Karpas-422 (cell line): ENCODE results near the gene RSF1. TPM values are rescaled to one million over a fixed set of nuclear protein-coding genes. Genes with fewer than 3 reads are reported as not detected.

Source experiments
- DNase-seq: peaks from one replicate; pipeline ENCODE4 v3.0.0-alpha.2; 2015
- H2AFZ ChIP-seq: fragments of 200-600 bp; sonication (generic); 2 replicates; pipeline ENCODE4 v1.6.1; 2014; ENCODE audit warnings: antibody characterized with exemption, low read length, mixed read lengths
- H3K27ac ChIP-seq: fragments of 200-600 bp; sonication (generic); 2 replicates; pipeline ENCODE4 v1.5.1; 2014; ENCODE audit warnings: mild to moderate bottlenecking, low read length, moderate library complexity
- H3K27me3 ChIP-seq: fragments of 200-600 bp; sonication (generic); 2 replicates; pipeline ENCODE4 v1.6.1; 2014; ENCODE audit warnings: low read length, mixed read lengths
- H3K36me3 ChIP-seq: fragments of 200-600 bp; sonication (generic); 2 replicates; pipeline ENCODE4 v1.6.1; 2014; ENCODE audit warnings: low read length, mixed read lengths; ENCODE audit not compliant: insufficient read depth
- H3K4me1 ChIP-seq: fragments of 200-600 bp; sonication (generic); 2 replicates; pipeline ENCODE4 v1.6.1; 2014; ENCODE audit warnings: mild to moderate bottlenecking, low read length, mixed read lengths
- H3K4me2 ChIP-seq: fragments of 200-600 bp; sonication (generic); 2 replicates; pipeline ENCODE4 v1.6.1; 2014; ENCODE audit warnings: low read length, low read depth, mild to moderate bottlenecking; ENCODE audit not compliant: poor library complexity, severe bottlenecking
- H3K4me3 ChIP-seq: fragments of 200-600 bp; sonication (generic); 2 replicates; pipeline ENCODE4 v1.5.1; 2014; ENCODE audit warnings: mild to moderate bottlenecking, antibody characterized with exemption, low read length, mixed read lengths
- H3K79me2 ChIP-seq: fragments of 200-600 bp; sonication (generic); 2 replicates; pipeline ENCODE4 v1.6.1; 2014; ENCODE audit warnings: mild to moderate bottlenecking, low read length, mixed read lengths
- H3K9ac ChIP-seq: fragments of 200-600 bp; sonication (generic); 2 replicates; pipeline ENCODE4 v1.6.0; 2014; ENCODE audit warnings: low read length
- H3K9me2 ChIP-seq: fragments of 200-600 bp; sonication (generic), shearing (Covaris generic); replicated peaks from 2 replicates; pipeline ENCODE4 v1.6.0; 2014; ENCODE audit warnings: mild to moderate bottlenecking, low read length, moderate library complexity; ENCODE audit not compliant: insufficient read depth
- H3K9me3 ChIP-seq: fragments of 300-700, 200-600 bp; sonication (generic); 2 replicates; pipeline ENCODE4 v1.6.1; 2014; ENCODE audit warnings: low read length, mixed read lengths
- H4K20me1 ChIP-seq: fragments of 200-600 bp; sonication (generic); 2 replicates; pipeline ENCODE4 v1.6.1; 2014; ENCODE audit warnings: mild to moderate bottlenecking, antibody characterized with exemption, low read length, low read depth; ENCODE audit not compliant: insufficient read depth
- total RNA-seq: library from RNA; depleted of rRNA; stranded (reverse); fragments of >200 nt; shearing (Covaris generic); gene quantifications from 2 replicates; pipeline ENCODE4 v1.2.3, GENCODE V29; 2014; ENCODE audit warnings: low replicate concordance

Gene RSF1
- total RNA-seq, 1 experiment from 2014 or later = 45.1 TPM

GRCh38 chr11:77734890-77735289 lies 85.6 kb downstream of the RSF1 start:
- H4K20me1 ChIP-seq = no peaks in the 10 kb centered on the region
- no peaks in the 10 kb centered on the region for H3K4me1 ChIP-seq
- no peaks in the 10 kb centered on the region for H3K27me3 ChIP-seq
- H3K9ac ChIP-seq = no peak overlapping the region
- DNase-seq = no peak
- H3K27ac ChIP-seq = no peak overlapping the region
- H3K4me2 ChIP-seq = no peak overlapping the region
- H3K9me2 ChIP-seq = no peaks in the 10 kb centered on the region
- H3K4me3 ChIP-seq = no peak overlapping the region
- no peak overlapping the region for H2AFZ ChIP-seq
- H3K79me2 ChIP-seq = peaks cover 21% of the 10 kb centered on the region
- H3K36me3 ChIP-seq = peaks cover 26% of the 10 kb centered on the region
- no peaks in the 10 kb centered on the region for H3K9me3 ChIP-seq

GRCh38 chr11:77732143-77732542 lies 88.4 kb downstream of the RSF1 start:
- H3K4me1 ChIP-seq = no peaks in the 10 kb centered on the region
- H3K9ac ChIP-seq = no peak overlapping the region
- H4K20me1 ChIP-seq = no peaks in the 10 kb centered on the region
- DNase-seq = no peak
- peaks cover 18% of the 10 kb centered on the region for H3K36me3 ChIP-seq
- H3K9me2 ChIP-seq = no peaks in the 10 kb centered on the region
- no peak overlapping the region for H3K27ac ChIP-seq
- H3K9me3 ChIP-seq = no peaks in the 10 kb centered on the region
- no peaks in the 10 kb centered on the region for H3K27me3 ChIP-seq
- no peak overlapping the region for H2AFZ ChIP-seq
- no peak overlapping the region for H3K4me3 ChIP-seq
- H3K79me2 ChIP-seq = peaks cover 24% of the 10 kb centered on the region
- H3K4me2 ChIP-seq = no peak overlapping the region

DNA sequence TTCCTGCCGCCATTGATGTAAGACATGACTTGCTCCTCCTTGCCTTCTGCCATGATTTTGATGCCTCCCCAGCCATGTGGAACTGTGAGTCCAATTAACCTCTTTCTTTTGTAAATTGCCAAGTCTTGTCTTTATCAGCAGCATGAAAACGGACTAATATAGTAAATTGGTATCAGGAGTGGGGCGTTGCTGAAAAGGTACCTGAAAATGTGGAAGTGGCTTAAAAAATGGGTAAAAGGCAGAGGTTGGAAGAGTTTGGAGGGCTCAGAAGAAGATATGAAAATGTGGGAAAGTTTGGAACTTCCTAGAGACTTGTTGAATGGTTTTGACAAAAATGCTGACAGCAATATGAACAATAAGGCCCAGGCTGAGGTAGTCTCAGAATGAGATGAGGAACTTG lies 89.7 kb downstream of the RSF1 start:
- no peak overlapping the region for H3K4me2 ChIP-seq
- no peaks in the 10 kb centered on the region for H3K9me3 ChIP-seq
- H3K9ac ChIP-seq = no peak overlapping the region
- no peak for DNase-seq
- H4K20me1 ChIP-seq = no peaks in the 10 kb centered on the region
- H3K27ac ChIP-seq = no peak overlapping the region
- no peak overlapping the region for H3K4me3 ChIP-seq
- H3K36me3 ChIP-seq = peaks cover 13% of the 10 kb centered on the region
- no peaks in the 10 kb centered on the region for H3K27me3 ChIP-seq
- no peaks in the 10 kb centered on the region for H3K9me2 ChIP-seq
- no peak overlapping the region for H2AFZ ChIP-seq
- peaks cover 38% of the 10 kb centered on the region for H3K79me2 ChIP-seq
- peaks cover 11% of the 10 kb centered on the region for H3K4me1 ChIP-seq

DNA sequence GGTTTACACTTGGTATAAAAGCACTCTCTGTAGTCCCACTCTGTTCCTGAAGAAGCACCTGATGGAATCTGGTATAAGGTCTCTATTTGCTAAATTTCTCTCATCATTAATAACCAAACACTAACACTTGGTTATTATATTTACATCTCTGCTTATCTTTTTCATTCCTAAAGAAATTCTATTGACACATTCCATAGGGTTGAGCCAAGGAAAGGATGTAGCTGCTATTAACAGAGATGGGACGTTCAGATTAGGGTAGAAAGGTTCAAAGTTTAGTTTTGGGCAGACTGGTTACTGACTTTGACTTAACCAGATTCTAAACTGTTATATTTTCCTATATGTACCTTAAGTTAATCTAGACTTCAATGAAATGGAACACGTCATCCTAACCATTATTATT lies 91.5 kb downstream of the RSF1 start:
- Histone ChIP-seq H3K79me2 (peaks cover 54% of the 10 kb centered on the region), H3K27me3 (no peaks in the 10 kb centered on the region), H3K36me3 (peaks cover 21% of the 10 kb centered on the region), H3K9ac (no peak overlapping the region), H3K4me3 (no peak overlapping the region), H3K9me2 (no peaks in the 10 kb centered on the region), H3K4me2 (no peak overlapping the region), H3K27ac (no peak overlapping the region), H3K4me1 (peaks cover 17% of the 10 kb centered on the region), H4K20me1 (no peaks in the 10 kb centered on the region), H2AFZ (no peak overlapping the region), H3K9me3 (no peaks in the 10 kb centered on the region)
- no peak for DNase-seq

DNA sequence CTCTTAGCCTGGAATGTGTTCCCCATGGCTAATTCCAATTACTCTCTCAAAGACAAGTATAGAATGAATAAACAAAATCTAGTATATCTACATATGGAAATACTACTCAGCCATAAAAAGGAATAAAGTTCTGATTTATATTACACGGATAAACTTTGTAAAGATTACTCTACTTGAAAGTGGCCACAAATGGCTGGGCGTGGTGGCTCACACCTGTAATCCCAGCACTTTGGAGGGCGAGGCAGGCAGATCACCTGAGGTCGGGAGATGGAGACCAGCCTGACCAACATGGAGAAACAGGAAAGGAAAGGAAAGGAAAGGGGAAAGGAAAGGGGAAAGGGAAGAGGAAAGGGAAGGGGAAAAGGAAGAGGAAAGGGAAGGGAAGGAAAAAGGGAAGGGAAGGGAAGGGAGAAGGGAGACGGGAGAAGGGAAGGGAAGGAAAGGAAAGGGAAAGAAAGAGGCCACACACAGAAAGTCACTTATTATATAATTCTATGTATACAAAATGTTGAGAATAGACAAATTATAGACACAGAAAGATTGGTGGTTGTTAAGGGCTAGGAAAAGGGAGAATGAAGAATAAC lies 92.2 kb downstream of the RSF1 start:
- H3K4me1 ChIP-seq = peaks cover 17% of the 10 kb centered on the region
- peaks cover 54% of the 10 kb centered on the region for H3K79me2 ChIP-seq
- no peaks in the 10 kb centered on the region for H3K9me2 ChIP-seq
- H3K27me3 ChIP-seq = no peaks in the 10 kb centered on the region
- H2AFZ ChIP-seq = no peak overlapping the region
- H3K4me2 ChIP-seq = no peak overlapping the region
- no peak overlapping the region for H3K27ac ChIP-seq
- H4K20me1 ChIP-seq = no peaks in the 10 kb centered on the region
- no peak for DNase-seq
- no peak overlapping the region for H3K4me3 ChIP-seq
- H3K36me3 ChIP-seq = peaks cover 16% of the 10 kb centered on the region
- no peaks in the 10 kb centered on the region for H3K9me3 ChIP-seq
- H3K9ac ChIP-seq = no peak overlapping the region

GRCh38 chr11:77726524-77726923 lies 94.0 kb downstream of the RSF1 start:
- Histone ChIP-seq H3K9me3 (no peaks in the 10 kb centered on the region), H3K9me2 (no peaks in the 10 kb centered on the region), H3K36me3 (peaks cover 18% of the 10 kb centered on the region), H3K4me2 (no peak overlapping the region), H3K27me3 (no peaks in the 10 kb centered on the region), H3K9ac (no peak overlapping the region), H3K79me2 (peaks cover 68% of the 10 kb centered on the region), H4K20me1 (no peaks in the 10 kb centered on the region), H3K4me1 (peaks cover 19% of the 10 kb centered on the region), H3K27ac (no peak overlapping the region), H2AFZ (no peak overlapping the region), H3K4me3 (no peak overlapping the region)
- DNase-seq = no peak

- H4K20me1 ChIP-seq = no peaks in the 10 kb centered on the region
- no peaks in the 10 kb centered on the region for H3K27me3 ChIP-seq
- H3K4me2 ChIP-seq = no peak overlapping the region
- H3K9me2 ChIP-seq = no peaks in the 10 kb centered on the region
- H3K9ac ChIP-seq = no peak overlapping the region
- H2AFZ ChIP-seq = no peak overlapping the region
- H3K36me3 ChIP-seq = peaks cover 21% of the 10 kb centered on the region; the same call in 1 of the 2 replicates
- peaks cover 19% of the 10 kb centered on the region for H3K4me1 ChIP-seq
- no peaks in the 10 kb centered on the region for H3K9me3 ChIP-seq
- no peak overlapping the region for H3K4me3 ChIP-seq
- H3K79me2 ChIP-seq = peaks cover 72% of the 10 kb centered on the region
- no peak overlapping the region for H3K27ac ChIP-seq
- no peak for DNase-seq
Measured at GRCh38 chr11:77725433-77725832, 95.1 kb downstream of the RSF1 start.

- Histone ChIP-seq H3K27me3 (no peaks in the 10 kb centered on the region), H3K9me3 (no peaks in the 10 kb centered on the region), H2AFZ (no peak overlapping the region), H3K79me2 (peaks cover 74% of the 10 kb centered on the region), H3K4me1 (peaks cover 19% of the 10 kb centered on the region), H3K9ac (no peak overlapping the region), H3K4me3 (no peak overlapping the region), H4K20me1 (no peaks in the 10 kb centered on the region), H3K4me2 (no peak overlapping the region), H3K9me2 (no peaks in the 10 kb centered on the region), H3K27ac (no peak overlapping the region), H3K36me3 (peaks cover 25% of the 10 kb centered on the region; the same call in 1 of the 2 replicates)
- DNase-seq = no peak
Measured at GRCh38 chr11:77724636-77725035, 95.9 kb downstream of the RSF1 start.
